ENCODE data around the gene CFAP61.

CFAP61 gene

DNA sequence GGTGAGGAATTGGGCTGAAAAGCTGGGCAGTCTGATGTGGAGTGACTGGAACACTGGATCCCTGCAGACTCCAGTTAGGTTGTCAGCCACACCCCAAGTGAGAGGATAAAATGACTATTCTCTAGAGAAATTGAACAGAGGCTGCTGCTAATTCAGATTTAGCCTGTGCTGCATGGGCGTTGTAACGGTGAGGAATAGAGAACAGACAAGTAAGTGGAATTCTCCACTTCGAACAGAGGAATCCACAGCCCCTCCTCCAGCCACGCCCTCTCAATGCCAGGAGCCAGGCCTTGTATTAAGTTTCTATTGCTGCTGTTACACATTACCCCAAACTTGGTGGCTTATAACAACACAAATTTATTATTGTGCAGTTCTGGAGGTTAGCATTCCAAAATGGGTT is 109.3 kb downstream of the CFAP61 start:
- Histone ChIP-seq H3K4me3 (ENCODE audit: low read depth, low read length) (no peak overlapping the region), H3K27me3 (replicated peaks) (no peaks in the 10 kb centered on the region), H3K27ac (no peak overlapping the region), H3K36me3 (replicated peaks) (no peaks in the 10 kb centered on the region)
- no peak for DNase-seq
- TF ChIP-seq, protein P1, sequence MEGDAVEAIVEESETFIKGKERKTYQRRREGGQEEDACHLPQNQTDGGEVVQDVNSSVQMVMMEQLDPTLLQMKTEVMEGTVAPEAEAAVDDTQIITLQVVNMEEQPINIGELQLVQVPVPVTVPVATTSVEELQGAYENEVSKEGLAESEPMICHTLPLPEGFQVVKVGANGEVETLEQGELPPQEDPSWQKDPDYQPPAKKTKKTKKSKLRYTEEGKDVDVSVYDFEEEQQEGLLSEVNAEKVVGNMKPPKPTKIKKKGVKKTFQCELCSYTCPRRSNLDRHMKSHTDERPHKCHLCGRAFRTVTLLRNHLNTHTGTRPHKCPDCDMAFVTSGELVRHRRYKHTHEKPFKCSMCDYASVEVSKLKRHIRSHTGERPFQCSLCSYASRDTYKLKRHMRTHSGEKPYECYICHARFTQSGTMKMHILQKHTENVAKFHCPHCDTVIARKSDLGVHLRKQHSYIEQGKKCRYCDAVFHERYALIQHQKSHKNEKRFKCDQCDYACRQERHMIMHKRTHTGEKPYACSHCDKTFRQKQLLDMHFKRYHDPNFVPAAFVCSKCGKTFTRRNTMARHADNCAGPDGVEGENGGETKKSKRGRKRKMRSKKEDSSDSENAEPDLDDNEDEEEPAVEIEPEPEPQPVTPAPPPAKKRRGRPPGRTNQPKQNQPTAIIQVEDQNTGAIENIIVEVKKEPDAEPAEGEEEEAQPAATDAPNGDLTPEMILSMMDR (IDR thresholded peaks at IDR 0.05; ENCODE audit: low read depth, low read length, missing control alignments), result no peak
- in situ Hi-C loops (cut with HindIII; ENCODE audit: low pct_ligation_motif_present, low sequenced_read_pairs), result no loop called here

DNA sequence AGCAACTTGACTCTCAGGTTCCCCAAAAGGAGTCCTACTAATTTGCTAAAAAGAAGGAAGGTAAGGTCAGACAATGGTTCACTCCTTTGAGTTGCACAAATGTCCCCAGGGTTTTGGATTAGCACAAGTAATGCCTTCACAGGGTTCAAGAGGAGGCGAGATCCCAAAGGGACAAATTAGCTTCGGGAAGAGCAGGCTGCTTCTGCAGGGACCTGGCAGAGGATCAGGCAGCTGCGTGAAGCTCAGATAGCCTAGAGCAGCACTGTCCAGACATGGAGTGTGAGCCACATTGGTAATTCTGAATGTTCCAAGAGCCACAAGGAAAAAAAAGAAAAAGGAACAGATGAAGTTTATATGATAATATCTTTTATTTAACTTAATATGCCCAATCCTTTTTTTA is 115.4 kb downstream of the CFAP61 start:
- TF ChIP-seq, protein P1 (IDR thresholded peaks at IDR 0.05; ENCODE audit: low read depth, low read length, missing control alignments), result no peak
- DNase-seq, result no peak
- H3K27ac ChIP-seq, result no peak overlapping the region
- in situ Hi-C loops (cut with HindIII; ENCODE audit: low pct_ligation_motif_present, low sequenced_read_pairs), result no loop called here
- H3K4me3 ChIP-seq (ENCODE audit: low read depth, low read length), result no peak overlapping the region
- no peaks in the 10 kb centered on the region for H3K36me3 ChIP-seq (replicated peaks)
- H3K27me3 ChIP-seq (replicated peaks), result no peaks in the 10 kb centered on the region

GRCh38 chr20:20173254-20173653 is 120.9 kb downstream of the CFAP61 start:
- DNase-seq, result no peak
- Histone ChIP-seq H3K36me3 (replicated peaks) (no peaks in the 10 kb centered on the region), H3K27me3 (replicated peaks) (no peaks in the 10 kb centered on the region), H3K27ac (no peak overlapping the region), H3K4me3 (ENCODE audit: low read depth, low read length) (no peak overlapping the region)
- TF ChIP-seq, protein P1 (IDR thresholded peaks at IDR 0.05; ENCODE audit: low read depth, low read length, missing control alignments), result no peak
- in situ Hi-C loops (cut with HindIII; ENCODE audit: low pct_ligation_motif_present, low sequenced_read_pairs), result no loop called here

- TF ChIP-seq, protein P1 (IDR thresholded peaks at IDR 0.05; ENCODE audit: low read depth, low read length, missing control alignments), result no peak
- H3K36me3 ChIP-seq (replicated peaks), result no peaks in the 10 kb centered on the region
- H3K27ac ChIP-seq, result no peak overlapping the region
- H3K4me3 ChIP-seq (ENCODE audit: low read depth, low read length), result no peak overlapping the region
- no peaks in the 10 kb centered on the region for H3K27me3 ChIP-seq (replicated peaks)
- in situ Hi-C loops (cut with HindIII; ENCODE audit: low pct_ligation_motif_present, low sequenced_read_pairs), result no loop called here
- DNase-seq, result no peak
Observed at GRCh38 chr20:20174089-20174835, 121.9 kb downstream of the CFAP61 start.

DNA sequence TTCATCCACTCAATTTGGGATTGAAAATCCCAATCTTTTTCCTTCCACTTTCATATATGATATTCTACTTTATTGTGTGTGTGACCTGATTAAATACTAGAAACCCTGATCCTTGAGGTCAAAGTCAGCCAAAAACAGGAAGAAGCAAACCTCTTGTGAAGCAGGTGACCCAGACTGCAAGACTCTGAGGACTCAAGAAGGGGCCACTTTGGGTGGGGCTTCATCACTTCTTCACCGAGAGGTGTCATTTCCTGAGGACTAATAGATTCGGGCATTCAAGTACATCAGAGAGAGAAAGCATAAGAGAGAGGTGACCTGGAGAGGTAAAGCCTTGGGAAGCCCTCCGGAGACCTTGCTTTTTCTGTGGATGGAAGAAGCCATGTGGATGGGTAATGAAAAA is 129.0 kb downstream of the CFAP61 start:
- Histone ChIP-seq H3K4me3 (ENCODE audit: low read depth, low read length) (no peak overlapping the region), H3K36me3 (replicated peaks) (no peaks in the 10 kb centered on the region), H3K27me3 (replicated peaks) (no peaks in the 10 kb centered on the region), H3K27ac (no peak overlapping the region)
- in situ Hi-C loops (cut with HindIII; ENCODE audit: low pct_ligation_motif_present, low sequenced_read_pairs), result no loop called here
- TF ChIP-seq, protein P1 (IDR thresholded peaks at IDR 0.05; ENCODE audit: low read depth, low read length, missing control alignments), result no peak
- no peak for DNase-seq

- no peaks in the 10 kb centered on the region for H3K27me3 ChIP-seq (replicated peaks)
- TF ChIP-seq, protein P1 (IDR thresholded peaks at IDR 0.05; ENCODE audit: low read depth, low read length, missing control alignments), result peak; percentile 50
- no peaks in the 10 kb centered on the region for H3K36me3 ChIP-seq (replicated peaks)
- no peak overlapping the region for H3K4me3 ChIP-seq (ENCODE audit: low read depth, low read length)
- in situ Hi-C loops (cut with HindIII; ENCODE audit: low pct_ligation_motif_present, low sequenced_read_pairs), result no loop called here
- H3K27ac ChIP-seq, result no peak overlapping the region
- DNase-seq, result no peak
Observed at GRCh38 chr20:20184149-20184548, 131.8 kb downstream of the CFAP61 start.
